ENCODE results near the gene GNAO1. TPM values are rescaled to one million over a fixed set of nuclear protein-coding genes. Genes with fewer than 3 reads are reported as not detected.

Gene GNAO1
- total RNA-seq, 1 donor from 2014 or later, result not detected

DNA sequence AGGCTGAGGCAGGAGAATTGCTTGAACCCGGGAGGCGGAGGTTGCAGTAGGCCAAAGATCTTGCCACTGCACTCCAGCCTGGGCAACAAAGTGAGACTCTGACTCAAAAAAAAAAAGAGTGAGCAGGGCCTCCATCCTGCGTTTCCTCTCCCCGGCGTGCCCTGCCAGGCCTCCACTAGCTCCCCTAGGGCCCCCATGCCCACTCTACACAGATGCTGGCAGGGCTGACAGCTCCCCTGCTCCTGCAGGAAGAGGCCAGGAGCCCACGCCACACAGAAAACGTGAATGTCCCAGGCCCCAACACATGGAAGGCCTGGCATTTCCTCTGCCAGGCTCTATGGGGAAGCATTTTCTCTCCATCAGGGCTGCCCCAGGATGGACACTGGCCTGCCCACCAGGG is 124.7 kb downstream of the GNAO1 start:
- DNase-seq, result no peak

DNA sequence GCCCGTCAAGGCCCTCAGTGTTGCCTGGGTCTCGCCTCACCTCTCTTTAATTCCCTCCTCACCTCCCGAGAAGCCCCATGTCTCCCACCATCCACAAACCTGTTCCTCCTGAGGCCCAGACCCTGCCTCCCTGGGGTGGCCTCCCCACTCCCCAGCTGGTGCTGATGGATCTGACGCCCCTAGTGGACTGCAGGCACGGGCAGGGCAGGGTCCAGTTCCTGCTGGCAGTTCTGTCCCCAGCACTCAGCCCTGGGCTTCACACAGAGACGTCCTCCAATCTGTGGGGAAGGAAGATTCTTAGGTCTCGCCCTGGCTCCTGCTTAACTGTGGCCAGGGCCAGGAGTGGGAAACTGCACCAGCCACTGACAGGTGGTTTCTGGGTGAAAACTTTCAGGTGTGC is 125.3 kb downstream of the GNAO1 start:
- DNase-seq, result no peak

DNA sequence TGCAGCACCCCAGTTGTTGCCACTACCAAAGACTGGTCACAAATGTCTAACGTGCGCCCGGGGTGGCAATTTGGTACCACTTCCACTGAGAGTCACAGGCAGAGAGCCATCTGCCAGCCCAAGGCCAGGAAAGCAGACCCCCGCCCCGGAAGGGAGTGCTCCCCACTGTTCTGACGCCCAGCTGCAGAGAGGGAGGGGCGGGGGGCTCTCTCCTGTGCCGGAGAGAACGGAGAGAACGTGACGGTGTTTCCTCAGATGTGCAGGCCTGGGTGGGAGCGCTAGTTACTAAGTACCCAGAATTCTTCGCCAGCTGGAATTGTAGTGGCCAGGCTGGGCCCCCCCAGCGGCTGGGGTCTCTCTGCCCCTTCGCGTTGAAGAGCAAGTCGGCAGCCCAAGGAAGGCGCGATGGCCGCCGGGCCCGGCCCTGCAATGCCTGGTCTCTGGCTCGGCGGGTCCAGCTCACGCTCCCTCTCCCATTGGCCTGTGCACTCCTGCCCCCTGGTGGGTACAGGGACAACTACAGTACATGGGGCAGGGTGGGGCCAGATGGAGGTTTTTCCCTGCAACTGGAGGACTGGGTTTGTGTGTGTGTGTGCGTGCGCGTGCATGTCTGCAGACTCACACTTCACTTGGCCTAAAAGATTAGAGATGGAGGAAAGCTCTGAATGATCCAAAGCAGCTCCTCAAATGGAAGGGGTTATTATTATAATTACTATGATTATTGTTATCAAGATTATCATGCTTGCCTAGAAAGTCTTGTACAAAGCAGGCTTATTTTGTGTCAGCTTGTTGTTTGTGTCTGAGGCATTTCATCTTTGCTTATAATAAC is 126.9 kb downstream of the GNAO1 start:
- DNase-seq, result peak; percentile 82

DNA sequence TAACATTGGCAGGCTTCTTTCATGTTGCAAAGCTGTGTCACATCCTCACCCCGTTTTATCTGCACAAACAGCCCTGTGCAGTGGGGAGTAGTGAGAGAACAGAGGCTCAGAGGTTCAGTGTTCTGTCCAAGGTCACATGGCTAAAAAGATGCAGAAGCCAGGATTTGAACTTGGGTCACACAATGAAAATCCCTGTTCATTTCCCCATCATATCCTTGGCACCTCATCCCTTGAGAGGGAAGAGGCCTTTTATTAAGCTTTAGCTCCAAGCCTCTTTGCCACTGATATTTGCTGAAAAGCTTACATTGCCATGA is 127.5 kb downstream of the GNAO1 start:
- no peak for DNase-seq

DNA sequence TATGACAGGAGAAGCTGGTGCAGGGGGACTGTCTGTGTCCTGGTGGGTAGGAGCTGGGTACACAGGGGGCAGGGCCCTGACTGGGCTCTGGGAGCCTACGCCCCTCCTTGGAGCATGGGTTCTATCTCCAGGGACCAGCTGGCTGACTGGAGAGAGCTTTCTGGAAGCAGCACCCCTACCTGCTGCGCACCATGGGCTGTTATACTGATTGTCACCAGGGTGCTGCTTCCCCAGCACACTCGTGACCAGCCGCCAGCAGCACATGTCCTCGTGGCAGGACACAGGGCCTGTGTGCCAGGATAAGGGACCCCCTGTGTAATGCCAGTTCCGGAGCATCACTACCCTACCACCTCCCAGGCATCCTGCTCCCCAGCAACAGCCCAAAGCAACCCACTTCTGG is 128.1 kb downstream of the GNAO1 start:
- no peak for DNase-seq

DNA sequence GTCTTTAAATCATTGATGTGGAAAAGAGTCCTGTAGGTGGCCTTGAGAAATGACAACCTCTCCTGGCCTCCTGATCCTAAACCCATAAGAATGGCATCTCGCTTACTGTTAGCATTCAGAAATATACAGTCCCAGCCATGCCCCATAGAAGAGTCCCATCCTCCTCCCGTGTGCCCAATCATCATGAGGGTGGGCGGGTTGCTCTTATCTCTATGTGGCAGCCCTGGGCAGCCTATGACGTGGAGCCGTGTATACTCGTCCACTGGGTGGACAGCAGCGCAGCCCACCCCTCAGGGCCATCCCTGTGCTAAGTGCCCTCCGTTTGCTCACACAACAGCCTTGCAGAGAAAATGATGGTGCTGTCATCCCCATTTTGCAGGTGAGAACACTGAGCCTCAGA is 128.8 kb downstream of the GNAO1 start:
- no peak for DNase-seq

DNA sequence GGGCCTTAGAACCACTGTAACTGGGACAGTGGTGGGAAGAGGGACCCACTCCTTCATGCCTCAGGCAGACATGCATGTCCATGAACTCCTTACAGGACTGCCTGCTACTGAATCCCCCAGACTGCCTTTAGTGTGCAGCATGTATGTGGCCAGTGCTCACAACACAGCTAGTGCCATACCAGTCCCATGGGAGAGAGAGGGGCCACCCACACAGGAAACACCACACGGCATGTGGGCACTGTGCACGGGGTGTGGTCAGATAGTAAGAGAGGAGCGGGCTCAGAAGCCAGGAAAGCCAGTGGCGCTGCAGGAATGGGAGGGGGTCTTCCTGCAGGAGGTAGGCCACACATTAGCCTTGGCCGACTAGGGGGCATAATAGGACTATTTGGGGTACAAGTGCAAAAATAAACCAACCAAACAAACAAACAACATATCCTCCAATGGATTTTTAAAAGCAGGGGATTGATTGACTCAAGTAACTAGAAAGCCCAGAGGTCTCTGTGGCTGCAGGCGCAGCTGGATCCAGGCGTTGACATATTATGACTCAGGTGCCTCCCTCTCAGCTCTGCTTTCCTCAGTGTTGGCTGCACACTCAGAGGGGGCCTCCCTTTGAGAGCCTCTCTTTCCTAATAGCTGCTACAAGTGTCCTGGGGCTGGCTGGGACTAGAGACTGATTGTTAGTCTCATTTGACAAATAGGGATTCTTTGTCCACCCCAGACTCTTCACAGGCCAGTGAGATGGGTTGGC is 129.7 kb downstream of the GNAO1 start:
- DNase-seq, result no peak

DNA sequence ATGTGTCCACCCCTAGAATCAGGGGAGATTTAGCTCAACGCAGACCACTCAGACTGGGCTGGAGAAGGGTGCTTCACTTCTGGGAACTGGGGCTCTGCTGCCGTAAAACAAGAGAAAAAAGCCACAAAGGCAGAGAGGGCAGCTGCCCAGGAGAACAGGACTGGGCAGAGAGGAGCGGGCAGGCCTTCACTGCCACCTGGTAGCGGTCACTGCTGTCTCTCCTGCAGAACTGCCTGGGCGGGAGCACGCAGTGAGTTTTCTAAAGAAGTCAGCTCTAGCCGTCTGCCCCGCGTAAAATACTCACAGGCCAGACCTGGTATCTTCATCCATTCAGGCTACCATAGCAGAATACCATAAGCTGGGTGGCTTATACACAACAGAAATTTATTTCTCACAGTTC is 130.3 kb downstream of the GNAO1 start:
- DNase-seq, result no peak

DNA sequence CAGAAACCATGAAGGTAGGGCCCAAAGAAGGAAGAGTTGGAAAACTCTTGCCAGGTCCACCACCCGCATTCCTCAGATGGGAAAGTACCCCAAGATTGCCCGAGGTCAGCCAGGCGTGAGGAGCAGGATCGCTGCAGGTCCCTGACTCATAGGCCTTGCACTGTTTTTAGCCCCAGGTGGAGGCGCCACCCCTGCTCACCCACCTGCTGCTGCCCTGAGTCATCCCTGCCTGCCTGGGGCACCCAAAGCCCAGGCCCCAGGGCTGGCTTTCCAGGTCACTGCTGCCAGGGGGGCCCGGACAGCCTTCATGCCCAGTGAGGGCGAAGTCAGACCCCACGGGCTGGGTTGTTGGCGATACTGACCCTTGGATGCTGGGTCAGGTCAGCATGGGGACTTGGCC is 133.1 kb downstream of the GNAO1 start:
- DNase-seq, result no peak

DNA sequence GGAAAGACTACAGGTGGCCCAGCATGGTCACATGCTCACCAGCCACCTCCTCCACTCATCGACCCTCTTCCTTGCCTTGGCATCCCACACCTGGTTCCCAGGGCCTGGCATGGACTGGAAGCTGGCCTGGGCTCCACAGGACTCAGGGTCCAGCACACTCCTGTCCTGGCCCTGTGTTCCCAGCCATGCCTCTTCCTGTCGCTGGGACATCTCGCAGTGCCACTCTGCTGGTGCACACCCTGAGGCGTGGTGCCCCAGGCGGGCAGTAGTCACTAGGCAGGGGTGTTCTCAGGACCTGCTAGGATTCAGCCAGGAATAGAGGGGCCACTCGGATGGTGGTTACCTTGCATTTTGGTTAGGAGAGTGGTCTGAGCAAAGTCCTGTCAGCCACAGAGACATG is 134.7 kb downstream of the GNAO1 start:
- no peak for DNase-seq

DNA sequence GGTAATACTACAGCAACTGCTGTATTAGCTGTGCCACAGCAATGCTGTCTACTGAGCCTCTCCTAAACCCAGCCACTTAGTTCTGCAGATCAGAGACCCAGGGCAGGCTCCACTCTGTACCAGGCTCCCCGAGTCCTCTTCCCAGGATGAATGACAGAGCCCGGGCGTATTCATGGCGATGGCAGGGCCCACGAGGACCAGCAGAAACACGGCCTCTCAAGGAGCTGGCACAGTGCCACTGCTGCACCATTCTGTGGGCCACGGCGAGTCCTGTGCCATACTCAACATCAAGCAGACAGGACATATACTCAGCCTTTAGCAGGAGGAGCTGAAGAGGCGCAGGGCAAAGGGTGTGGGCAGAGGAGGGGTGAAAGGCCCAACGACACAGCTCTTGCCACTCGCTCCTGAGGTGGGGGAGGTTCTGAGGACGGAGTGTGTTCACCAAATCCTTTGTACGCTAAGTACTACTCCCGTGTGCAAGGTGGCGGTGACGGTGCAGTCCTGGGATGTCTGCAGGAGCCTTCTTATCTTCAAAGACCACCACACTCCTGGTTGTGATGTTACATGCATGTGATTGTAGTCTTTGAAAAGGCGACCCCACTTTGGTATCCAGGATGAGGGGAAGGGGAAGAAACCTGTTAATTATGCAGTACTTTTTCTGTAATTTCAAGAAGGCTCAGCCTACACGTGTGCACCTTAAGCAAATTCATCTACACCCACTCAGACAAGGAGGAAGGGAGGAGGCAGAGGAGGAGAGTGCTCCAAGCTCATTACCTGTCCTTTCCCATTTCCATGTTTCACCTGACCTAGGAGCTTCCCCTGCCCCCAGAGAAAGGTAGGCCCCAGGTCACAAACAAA is 136.0 kb downstream of the GNAO1 start:
- no peak for DNase-seq

DNA sequence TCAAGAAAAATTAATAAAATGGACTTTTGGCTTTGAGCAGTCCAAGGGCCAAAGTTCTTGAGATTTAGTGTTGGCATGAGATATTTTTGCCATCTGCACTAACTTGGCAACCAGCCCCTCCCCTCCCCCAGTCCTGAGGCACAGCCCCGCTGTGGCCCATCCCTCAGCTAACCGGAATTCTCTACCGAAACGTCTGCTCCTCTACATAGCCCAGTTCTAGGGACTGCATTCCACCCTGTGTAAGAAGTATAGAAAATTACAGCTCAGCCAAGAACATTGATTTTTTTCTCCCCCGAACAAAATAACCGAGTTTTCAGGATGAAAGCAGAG is 136.6 kb downstream of the GNAO1 start:
- DNase-seq, result no peak

DNA sequence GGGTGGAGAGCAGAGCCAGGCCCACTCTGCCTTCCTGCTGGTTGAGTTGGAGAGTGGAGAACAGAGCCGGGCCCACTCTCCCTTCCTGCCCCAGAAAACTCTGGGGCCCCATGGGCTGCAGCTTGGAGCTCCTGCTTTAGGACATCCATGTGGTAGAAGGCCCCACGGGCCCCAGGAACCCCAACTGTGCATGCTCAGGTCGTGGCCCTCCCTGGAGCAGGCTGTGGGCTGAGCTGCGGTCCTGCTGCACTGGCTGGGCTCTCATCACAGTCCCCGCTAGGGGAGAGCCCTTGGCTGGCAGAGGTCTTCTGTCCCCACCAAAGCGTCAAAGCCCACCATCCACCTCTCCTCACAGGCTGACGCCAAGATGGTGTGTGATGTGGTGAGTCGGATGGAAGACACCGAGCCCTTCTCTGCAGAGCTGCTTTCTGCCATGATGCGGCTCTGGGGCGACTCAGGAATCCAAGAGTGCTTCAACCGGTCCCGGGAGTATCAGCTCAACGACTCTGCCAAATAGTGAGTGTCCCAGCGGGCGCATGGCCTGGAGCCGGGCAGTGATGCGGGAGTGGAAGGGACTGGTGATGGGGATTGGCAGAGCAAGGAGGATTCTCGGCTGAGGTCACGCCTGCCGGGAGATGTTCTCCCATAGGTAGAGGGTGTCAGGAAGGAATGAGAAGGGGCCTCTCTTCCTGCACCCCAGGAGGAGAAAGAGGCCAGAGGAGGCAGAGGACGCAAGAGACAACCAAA is 137.2 kb downstream of the GNAO1 start:
- no peak for DNase-seq

DNA sequence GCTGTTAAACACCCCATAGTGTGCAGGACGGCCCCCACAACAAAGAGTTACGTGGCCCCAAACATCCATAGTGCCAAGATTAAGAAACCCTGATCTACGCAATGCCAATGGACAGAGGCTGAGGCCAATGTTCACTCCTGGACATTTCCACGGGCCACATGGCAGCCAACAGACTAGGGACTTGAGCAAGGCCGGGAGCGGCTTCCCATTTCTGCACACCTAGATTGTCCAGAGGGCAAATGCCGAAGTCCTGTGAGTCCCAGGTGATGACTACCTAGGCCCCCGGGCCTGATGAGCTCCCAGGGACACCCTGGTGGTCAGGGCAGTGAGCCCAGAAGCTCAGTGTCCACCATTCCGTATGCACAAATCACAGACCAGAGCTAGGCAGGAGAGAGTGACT is 138.6 kb downstream of the GNAO1 start:
- DNase-seq, result no peak

DNA sequence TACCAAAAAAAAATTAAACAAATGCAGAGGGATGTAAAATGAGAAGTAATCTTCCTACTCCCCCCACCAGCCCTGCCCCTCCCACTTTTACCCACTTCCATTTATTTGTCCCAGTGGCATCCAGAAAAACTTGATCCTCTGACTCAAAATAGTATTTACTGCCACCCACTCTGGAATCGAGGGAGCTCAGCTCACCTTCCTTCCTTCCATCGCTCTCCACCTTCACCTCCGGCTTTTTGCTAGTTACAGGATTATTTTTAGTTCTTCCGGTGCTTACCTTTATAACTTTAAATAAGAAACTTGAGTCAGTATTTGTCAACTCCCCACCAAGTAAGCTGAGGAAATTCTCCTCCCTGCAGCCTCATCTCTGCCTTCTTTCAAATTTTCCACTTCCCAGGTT is 139.2 kb downstream of the GNAO1 start:
- no peak for DNase-seq

DNA sequence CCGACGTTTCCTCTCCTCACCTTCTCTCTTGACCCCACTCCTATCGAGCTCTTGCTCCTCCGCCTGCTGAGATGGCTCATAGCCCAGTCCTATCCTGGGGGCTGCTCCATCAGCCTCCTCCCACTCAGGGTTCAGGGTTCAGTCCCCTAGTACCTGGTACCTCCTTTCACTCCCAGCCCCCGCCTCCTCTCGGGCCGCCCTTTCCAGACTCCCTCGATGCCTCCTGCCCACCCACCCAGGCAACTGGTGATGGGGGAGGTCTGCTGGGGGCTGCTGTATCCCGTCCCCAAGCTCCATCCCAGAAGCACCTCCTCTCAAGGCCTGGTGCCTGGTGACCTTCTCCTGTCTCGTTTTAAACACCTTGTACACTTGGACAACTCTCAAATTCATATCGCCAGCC is 140.1 kb downstream of the GNAO1 start:
- no peak for DNase-seq

DNA sequence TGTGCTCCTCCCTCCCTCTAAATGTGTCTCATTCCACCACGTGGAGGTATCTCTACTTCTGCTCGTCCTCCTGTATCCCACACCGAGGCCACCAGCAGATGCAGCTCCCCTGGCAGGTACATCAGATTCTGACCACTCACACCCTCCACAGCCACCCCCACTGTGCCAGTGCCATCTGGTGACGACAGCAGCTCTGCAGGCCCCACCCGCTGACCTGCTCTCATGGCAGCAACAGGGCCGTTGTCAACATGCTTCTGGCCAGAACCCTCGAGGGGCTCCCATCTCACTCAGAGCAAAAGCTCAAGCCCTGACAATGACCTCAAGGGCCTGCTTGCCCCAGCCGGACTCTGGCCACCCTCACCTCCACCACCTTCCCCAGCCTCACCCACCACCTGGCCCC is 140.6 kb downstream of the GNAO1 start:
- no peak for DNase-seq

DNA sequence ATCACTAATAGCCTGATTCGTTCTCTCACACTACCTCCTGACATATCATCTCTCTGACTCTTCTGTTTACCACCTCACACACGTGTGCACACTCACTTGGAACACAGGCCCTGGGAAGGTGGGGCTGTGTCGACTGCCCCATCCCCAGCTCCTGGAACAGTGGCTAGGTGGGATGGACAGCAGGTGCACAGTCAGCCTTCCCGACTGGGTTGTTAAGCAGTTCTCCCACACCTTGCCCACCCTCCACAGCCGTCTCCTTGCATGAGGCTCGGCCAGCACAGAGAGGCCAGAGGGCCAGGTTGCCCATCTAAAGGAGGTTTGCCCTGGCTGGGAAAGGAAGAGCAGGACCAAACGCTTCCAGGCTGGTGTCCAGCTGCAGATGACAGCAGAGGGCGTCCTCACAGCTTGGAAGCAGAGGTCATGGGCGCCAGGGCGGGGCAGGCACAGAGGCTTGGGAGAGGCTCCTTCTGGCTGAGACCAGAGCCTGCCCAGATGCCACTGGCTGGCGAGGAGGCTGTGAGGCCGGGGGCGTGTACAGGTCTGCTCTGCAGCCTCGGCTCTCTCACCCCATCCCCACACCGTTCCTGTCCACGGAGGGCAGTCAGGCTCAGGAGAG is 141.3 kb downstream of the GNAO1 start:
- DNase-seq, result peak; percentile 69

DNA sequence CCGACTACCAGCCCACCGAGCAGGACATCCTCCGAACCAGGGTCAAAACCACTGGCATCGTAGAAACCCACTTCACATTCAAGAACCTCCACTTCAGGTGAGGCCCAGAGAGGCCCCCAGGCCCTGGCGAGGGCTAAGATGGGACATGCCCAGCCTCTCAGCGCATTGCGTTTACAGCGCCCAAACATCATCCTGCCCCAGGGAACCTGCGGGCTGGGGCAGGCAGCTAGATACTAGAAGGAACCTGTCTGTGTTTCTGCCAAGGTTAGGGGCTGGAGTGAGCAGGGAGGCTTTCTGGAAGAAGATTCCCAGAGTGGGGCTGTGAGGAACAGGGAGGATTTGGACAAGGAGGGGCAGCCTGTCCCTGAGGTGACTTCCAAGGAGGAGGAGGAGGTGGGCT is 143.5 kb downstream of the GNAO1 start:
- DNase-seq, result no peak

DNA sequence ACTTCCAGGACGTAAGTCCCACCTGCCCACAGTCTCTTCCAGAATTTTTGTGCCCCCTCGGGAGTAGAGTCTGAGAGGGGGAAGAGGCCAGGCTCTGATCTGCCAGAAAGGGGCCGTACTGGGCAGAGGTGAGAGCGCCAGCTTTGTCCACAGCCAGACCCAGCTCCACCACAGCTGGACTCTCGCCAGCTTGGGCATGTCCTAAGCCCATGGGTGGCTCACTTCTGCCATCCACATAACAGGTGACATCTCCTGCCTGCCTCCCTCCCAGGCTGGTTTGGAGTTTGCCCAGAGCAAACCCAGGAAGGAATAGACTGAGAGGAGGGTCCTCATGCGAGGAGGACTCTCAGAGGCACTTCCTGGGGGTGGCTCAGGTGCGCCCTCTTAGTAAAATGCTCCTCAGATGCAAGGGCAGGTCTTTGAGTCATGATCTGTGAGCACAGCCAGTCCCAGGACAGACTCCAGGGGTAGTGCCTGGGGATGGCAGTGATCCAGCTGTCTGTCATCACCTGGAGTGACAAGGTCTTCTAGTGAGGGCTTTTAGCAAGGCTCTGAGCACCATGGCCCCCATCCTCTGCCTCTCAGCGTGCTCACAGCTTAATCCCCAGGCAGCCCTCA is 144.9 kb downstream of the GNAO1 start:
- DNase-seq, result no peak

DNA sequence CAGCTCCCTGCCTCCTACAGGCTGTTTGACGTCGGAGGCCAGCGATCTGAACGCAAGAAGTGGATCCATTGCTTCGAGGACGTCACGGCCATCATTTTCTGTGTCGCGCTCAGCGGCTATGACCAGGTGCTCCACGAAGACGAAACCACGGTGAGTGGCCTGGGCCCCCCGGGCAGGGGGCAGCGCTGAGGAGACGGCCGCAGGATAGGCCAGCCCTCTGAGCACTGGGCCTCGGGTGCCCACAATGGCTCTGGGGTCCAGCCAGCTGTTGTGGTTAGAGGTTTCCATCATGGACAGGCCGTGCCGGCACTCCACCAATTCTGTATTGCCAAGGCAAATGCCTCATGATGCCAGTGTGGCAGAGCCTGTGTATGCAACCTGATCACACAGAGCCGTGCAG is 145.4 kb downstream of the GNAO1 start:
- no peak for DNase-seq

Measured in dermis blood vessel endothelial cell (primary cell).